ENCODE data around the gene MLIP.

- TF ChIP-seq CTCF (IDR thresholded peaks at IDR 0.05) (no peak), POLR2A (IDR thresholded peaks at IDR 0.05) (no peak)
Observed at GRCh38 chr6:54192993-54193392, 81.8 kb downstream of the MLIP start.
